ENCODE results near the gene HIVEP1. TPM values are rescaled to one million over a fixed set of nuclear protein-coding genes. Genes with fewer than 3 reads are reported as not detected.

HIVEP1 gene
- total RNA-seq, 3 donors from 2014 or later (not counting 1 experiment from before 2014, with no cell fraction given): 26.3 to 37.9 (median 28.4) TPM

GRCh38 chr6:11971154-11971553 is 41.0 kb upstream of the HIVEP1 start:
- Histone ChIP-seq H3K36me3 (ENCODE audit: control insufficient read depth, insufficient read depth, low read length) (no peaks in the 10 kb centered on the region), H3K4me1 (ENCODE audit: control insufficient read depth, insufficient read depth, low read length) (peaks cover 17% of the 10 kb centered on the region), H3K27me3 (ENCODE audit: control insufficient read depth, insufficient read depth, low read length) (no peaks in the 10 kb centered on the region), H3K27ac (ENCODE audit: low read length) (no peak overlapping the region), H3K4me3 (ENCODE audit: low read length) (no peak overlapping the region), H3K9me3 (ENCODE audit: control insufficient read depth, insufficient read depth, low read length) (no peaks in the 10 kb centered on the region)
- WGBS (ENCODE audit: insufficient coverage): 89% methylated on average over 2 of the region's 2 CpGs
- peaks cover 25 to 30% of the 10 kb centered on the region in 2 donors for H3K4me1 Mint-ChIP-seq
- H3K27me3 Mint-ChIP-seq (ENCODE audit: low read depth in 2 of 2): no peaks in the 10 kb centered on the region
- DNase-seq: no peak
- TF ChIP-seq, protein P1, sequence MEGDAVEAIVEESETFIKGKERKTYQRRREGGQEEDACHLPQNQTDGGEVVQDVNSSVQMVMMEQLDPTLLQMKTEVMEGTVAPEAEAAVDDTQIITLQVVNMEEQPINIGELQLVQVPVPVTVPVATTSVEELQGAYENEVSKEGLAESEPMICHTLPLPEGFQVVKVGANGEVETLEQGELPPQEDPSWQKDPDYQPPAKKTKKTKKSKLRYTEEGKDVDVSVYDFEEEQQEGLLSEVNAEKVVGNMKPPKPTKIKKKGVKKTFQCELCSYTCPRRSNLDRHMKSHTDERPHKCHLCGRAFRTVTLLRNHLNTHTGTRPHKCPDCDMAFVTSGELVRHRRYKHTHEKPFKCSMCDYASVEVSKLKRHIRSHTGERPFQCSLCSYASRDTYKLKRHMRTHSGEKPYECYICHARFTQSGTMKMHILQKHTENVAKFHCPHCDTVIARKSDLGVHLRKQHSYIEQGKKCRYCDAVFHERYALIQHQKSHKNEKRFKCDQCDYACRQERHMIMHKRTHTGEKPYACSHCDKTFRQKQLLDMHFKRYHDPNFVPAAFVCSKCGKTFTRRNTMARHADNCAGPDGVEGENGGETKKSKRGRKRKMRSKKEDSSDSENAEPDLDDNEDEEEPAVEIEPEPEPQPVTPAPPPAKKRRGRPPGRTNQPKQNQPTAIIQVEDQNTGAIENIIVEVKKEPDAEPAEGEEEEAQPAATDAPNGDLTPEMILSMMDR (IDR thresholded peaks at IDR 0.05): no peak
- no peaks in the 10 kb centered on the region for H3K36me3 Mint-ChIP-seq
- no peak overlapping the region for H3K4me3 Mint-ChIP-seq
- no peak overlapping the region for H3K27ac Mint-ChIP-seq
- intact Hi-C loops (cut with micrococcal nuclease): no loop called here
- no peak for ATAC-seq
- H3K9me3 Mint-ChIP-seq: no peaks in the 10 kb centered on the region

- Mint-ChIP-seq H3K27me3 (ENCODE audit: low read depth in 2 of 2) (no peaks in the 10 kb centered on the region), H3K4me3 (peak overlapping the region; percentile 64), H3K4me1 (peaks cover 34 to 39% of the 10 kb centered on the region in 2 donors), H3K36me3 (no peaks in the 10 kb centered on the region), H3K27ac (peak overlapping the region; percentile 30 to 77), H3K9me3 (no peaks in the 10 kb centered on the region)
- Histone ChIP-seq H3K36me3 (ENCODE audit: control insufficient read depth, insufficient read depth, low read length) (no peaks in the 10 kb centered on the region), H3K27me3 (ENCODE audit: control insufficient read depth, insufficient read depth, low read length) (no peaks in the 10 kb centered on the region), H3K4me3 (ENCODE audit: low read length) (no peak overlapping the region), H3K9me3 (ENCODE audit: control insufficient read depth, insufficient read depth, low read length) (no peaks in the 10 kb centered on the region), H3K27ac (ENCODE audit: low read length) (no peak overlapping the region), H3K4me1 (ENCODE audit: control insufficient read depth, insufficient read depth, low read length) (peaks cover 19% of the 10 kb centered on the region)
- WGBS (ENCODE audit: insufficient coverage): 74% methylated on average over 8 of the region's 8 CpGs
- intact Hi-C loops (cut with micrococcal nuclease): no loop called here
- DNase-seq (no peak), ATAC-seq (peak in 1 of 3 donors; percentile 36)
- TF ChIP-seq, protein P1 (IDR thresholded peaks at IDR 0.05): no peak
These were observed 39.8 kb upstream of the HIVEP1 start for GRCh38 chr6:11972270-11972669.

GRCh38 chr6:11972806-11973205 is 39.3 kb upstream of the HIVEP1 start:
- intact Hi-C loops (cut with micrococcal nuclease): no loop called here
- no peaks in the 10 kb centered on the region for H3K36me3 ChIP-seq (ENCODE audit: control insufficient read depth, insufficient read depth, low read length)
- peaks cover 34 to 39% of the 10 kb centered on the region in 2 donors for H3K4me1 Mint-ChIP-seq
- H3K27ac Mint-ChIP-seq: peak overlapping the region; percentile 30 to 77
- H3K4me3 ChIP-seq (ENCODE audit: low read length): no peak overlapping the region
- H3K27ac ChIP-seq (ENCODE audit: low read length): no peak overlapping the region
- TF ChIP-seq, protein P1 (IDR thresholded peaks at IDR 0.05): no peak
- peak overlapping the region; percentile 19 for H3K4me3 Mint-ChIP-seq
- H3K4me1 ChIP-seq (ENCODE audit: control insufficient read depth, insufficient read depth, low read length): peaks cover 19% of the 10 kb centered on the region
- H3K9me3 ChIP-seq (ENCODE audit: control insufficient read depth, insufficient read depth, low read length): no peaks in the 10 kb centered on the region
- no peak for ATAC-seq
- WGBS (ENCODE audit: insufficient coverage): 93% methylated on average over 5 of the region's 5 CpGs
- H3K27me3 ChIP-seq (ENCODE audit: control insufficient read depth, insufficient read depth, low read length): no peaks in the 10 kb centered on the region
- H3K27me3 Mint-ChIP-seq (ENCODE audit: low read depth in 2 of 2): no peaks in the 10 kb centered on the region
- H3K9me3 Mint-ChIP-seq: no peaks in the 10 kb centered on the region
- no peak for DNase-seq
- no peaks in the 10 kb centered on the region for H3K36me3 Mint-ChIP-seq

GRCh38 chr6:11973238-11973637 is 38.9 kb upstream of the HIVEP1 start:
- intact Hi-C loops (cut with micrococcal nuclease): no loop called here
- DNase-seq (no peak), ATAC-seq (no peak)
- no peaks in the 10 kb centered on the region for H3K36me3 ChIP-seq (ENCODE audit: control insufficient read depth, insufficient read depth, low read length)
- no peaks in the 10 kb centered on the region for H3K27me3 ChIP-seq (ENCODE audit: control insufficient read depth, insufficient read depth, low read length)
- no peak overlapping the region for H3K4me3 ChIP-seq (ENCODE audit: low read length)
- no peak overlapping the region for H3K4me3 Mint-ChIP-seq
- H3K27ac ChIP-seq (ENCODE audit: low read length): no peak overlapping the region
- 94% methylated on average over 2 of the region's 2 CpGs for WGBS (ENCODE audit: insufficient coverage)
- H3K9me3 ChIP-seq (ENCODE audit: control insufficient read depth, insufficient read depth, low read length): no peaks in the 10 kb centered on the region
- H3K4me1 ChIP-seq (ENCODE audit: control insufficient read depth, insufficient read depth, low read length): peaks cover 19% of the 10 kb centered on the region
- no peaks in the 10 kb centered on the region for H3K27me3 Mint-ChIP-seq (ENCODE audit: low read depth in 2 of 2)
- H3K4me1 Mint-ChIP-seq: peaks cover 36 to 43% of the 10 kb centered on the region in 2 donors
- peak overlapping the region; percentile 30 to 77 for H3K27ac Mint-ChIP-seq
- TF ChIP-seq, protein P1 (IDR thresholded peaks at IDR 0.05): no peak
- H3K9me3 Mint-ChIP-seq: no peaks in the 10 kb centered on the region
- H3K36me3 Mint-ChIP-seq: no peaks in the 10 kb centered on the region

Data from natural killer cell (primary cell).